ENCODE measurements around the gene TAPT1. TPM values are rescaled to one million over a fixed set of nuclear protein-coding genes. Genes with fewer than 3 reads are reported as not detected.

Gene TAPT1
- total RNA-seq, 1 donor from 2014 or later: 25.3 TPM

GRCh38 chr4:16206848-16207247, 19.4 kb downstream of the TAPT1 start:
- H3K9ac ChIP-seq (ENCODE audit: low read length): no peak overlapping the region
- H3K36me3 Mint-ChIP-seq (ENCODE audit: low read depth, unreplicated experiment): no peaks in the 10 kb centered on the region
- H3K27ac Mint-ChIP-seq (ENCODE audit: unreplicated experiment): no peak overlapping the region
- no peak overlapping the region for H3K4me2 ChIP-seq (ENCODE audit: low read length)
- FAIRE-seq: no peak
- H3K4me3 Mint-ChIP-seq (ENCODE audit: unreplicated experiment): no peak overlapping the region
- no peak overlapping the region for H3K4me3 ChIP-seq (ENCODE audit: insufficient read depth, low read depth, low read length)
- TF ChIP-seq EZH2 (IDR thresholded peaks at IDR 0.05; ENCODE audit: insufficient read depth, low read length) (no peak), CTCF (IDR thresholded peaks at IDR 0.05; ENCODE audit: insufficient read depth, low read depth, low read length) (no peak)
- no peaks in the 10 kb centered on the region for H3K36me3 ChIP-seq (ENCODE audit: insufficient read depth, low read length)
- peaks cover 14% of the 10 kb centered on the region for H3K4me1 Mint-ChIP-seq (ENCODE audit: low read depth, unreplicated experiment)
- no peak for DNase-seq (ENCODE audit: low read depth)
- peaks cover 13% of the 10 kb centered on the region for H4K20me1 ChIP-seq (ENCODE audit: insufficient read depth, low read length)
- H3K9me3 Mint-ChIP-seq (ENCODE audit: unreplicated experiment): no peaks in the 10 kb centered on the region
- H3K27ac ChIP-seq (ENCODE audit: low read depth, low read length): no peak overlapping the region
- H2AFZ ChIP-seq (ENCODE audit: low read depth, low read length): no peak overlapping the region
- H3K27me3 Mint-ChIP-seq (ENCODE audit: low read depth, unreplicated experiment): no peaks in the 10 kb centered on the region
- no peaks in the 10 kb centered on the region for H3K4me1 ChIP-seq (ENCODE audit: insufficient read depth, low read length)
- H3K79me2 ChIP-seq (ENCODE audit: insufficient read depth, low read length): no peaks in the 10 kb centered on the region
- H3K9me3 ChIP-seq (ENCODE audit: insufficient read depth, low read depth, low read length): no peaks in the 10 kb centered on the region
- no peaks in the 10 kb centered on the region for H3K27me3 ChIP-seq (ENCODE audit: insufficient read depth, low read length)

GRCh38 chr4:16206301-16206700, 20.0 kb downstream of the TAPT1 start:
- Histone ChIP-seq H3K9ac (ENCODE audit: low read length) (no peak overlapping the region), H3K79me2 (ENCODE audit: insufficient read depth, low read length) (no peaks in the 10 kb centered on the region), H2AFZ (ENCODE audit: low read depth, low read length) (no peak overlapping the region), H4K20me1 (ENCODE audit: insufficient read depth, low read length) (peaks cover 13% of the 10 kb centered on the region), H3K4me2 (ENCODE audit: low read length) (no peak overlapping the region), H3K27ac (ENCODE audit: low read depth, low read length) (no peak overlapping the region), H3K4me1 (ENCODE audit: insufficient read depth, low read length) (no peaks in the 10 kb centered on the region), H3K9me3 (ENCODE audit: insufficient read depth, low read depth, low read length) (no peaks in the 10 kb centered on the region), H3K27me3 (ENCODE audit: insufficient read depth, low read length) (no peaks in the 10 kb centered on the region), H3K36me3 (ENCODE audit: insufficient read depth, low read length) (no peaks in the 10 kb centered on the region), H3K4me3 (ENCODE audit: insufficient read depth, low read depth, low read length) (no peak overlapping the region)
- no peak overlapping the region for H3K27ac Mint-ChIP-seq (ENCODE audit: unreplicated experiment)
- H3K4me3 Mint-ChIP-seq (ENCODE audit: unreplicated experiment): no peak overlapping the region
- H3K36me3 Mint-ChIP-seq (ENCODE audit: low read depth, unreplicated experiment): no peaks in the 10 kb centered on the region
- no peaks in the 10 kb centered on the region for H3K27me3 Mint-ChIP-seq (ENCODE audit: low read depth, unreplicated experiment)
- TF ChIP-seq EZH2 (IDR thresholded peaks at IDR 0.05; ENCODE audit: insufficient read depth, low read length) (no peak), CTCF (IDR thresholded peaks at IDR 0.05; ENCODE audit: insufficient read depth, low read depth, low read length) (no peak)
- peaks cover 14% of the 10 kb centered on the region for H3K4me1 Mint-ChIP-seq (ENCODE audit: low read depth, unreplicated experiment)
- no peaks in the 10 kb centered on the region for H3K9me3 Mint-ChIP-seq (ENCODE audit: unreplicated experiment)
- no peak for FAIRE-seq
- DNase-seq (ENCODE audit: low read depth): no peak

- Histone ChIP-seq H3K79me2 (ENCODE audit: insufficient read depth, low read length) (no peaks in the 10 kb centered on the region), H3K27me3 (ENCODE audit: insufficient read depth, low read length) (no peaks in the 10 kb centered on the region), H3K9ac (ENCODE audit: low read length) (no peak overlapping the region), H3K4me2 (ENCODE audit: low read length) (no peak overlapping the region), H3K9me3 (ENCODE audit: insufficient read depth, low read depth, low read length) (no peaks in the 10 kb centered on the region), H3K36me3 (ENCODE audit: insufficient read depth, low read length) (no peaks in the 10 kb centered on the region), H3K4me1 (ENCODE audit: insufficient read depth, low read length) (no peaks in the 10 kb centered on the region), H4K20me1 (ENCODE audit: insufficient read depth, low read length) (peaks cover 13% of the 10 kb centered on the region), H2AFZ (ENCODE audit: low read depth, low read length) (no peak overlapping the region), H3K27ac (ENCODE audit: low read depth, low read length) (no peak overlapping the region), H3K4me3 (ENCODE audit: insufficient read depth, low read depth, low read length) (no peak overlapping the region)
- no peaks in the 10 kb centered on the region for H3K27me3 Mint-ChIP-seq (ENCODE audit: low read depth, unreplicated experiment)
- DNase-seq (ENCODE audit: low read depth) (no peak), FAIRE-seq (peak; percentile 76)
- H3K36me3 Mint-ChIP-seq (ENCODE audit: low read depth, unreplicated experiment): peaks cover 2% of the 10 kb centered on the region
- no peak overlapping the region for H3K27ac Mint-ChIP-seq (ENCODE audit: unreplicated experiment)
- peaks cover 14% of the 10 kb centered on the region for H3K4me1 Mint-ChIP-seq (ENCODE audit: low read depth, unreplicated experiment)
- H3K9me3 Mint-ChIP-seq (ENCODE audit: unreplicated experiment): no peaks in the 10 kb centered on the region
- no peak overlapping the region for H3K4me3 Mint-ChIP-seq (ENCODE audit: unreplicated experiment)
- TF ChIP-seq EZH2 (IDR thresholded peaks at IDR 0.05; ENCODE audit: insufficient read depth, low read length) (no peak), CTCF (IDR thresholded peaks at IDR 0.05; ENCODE audit: insufficient read depth, low read depth, low read length) (peak; percentile 65)
Observed at GRCh38 chr4:16205298-16206164, 20.7 kb downstream of the TAPT1 start.
